ENCODE measurements around the gene OR8H1.

Gene OR8H1, protein sequence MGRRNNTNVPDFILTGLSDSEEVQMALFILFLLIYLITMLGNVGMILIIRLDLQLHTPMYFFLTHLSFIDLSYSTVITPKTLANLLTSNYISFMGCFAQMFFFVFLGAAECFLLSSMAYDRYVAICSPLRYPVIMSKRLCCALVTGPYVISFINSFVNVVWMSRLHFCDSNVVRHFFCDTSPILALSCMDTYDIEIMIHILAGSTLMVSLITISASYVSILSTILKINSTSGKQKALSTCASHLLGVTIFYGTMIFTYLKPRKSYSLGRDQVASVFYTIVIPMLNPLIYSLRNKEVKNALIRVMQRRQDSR

DNA sequence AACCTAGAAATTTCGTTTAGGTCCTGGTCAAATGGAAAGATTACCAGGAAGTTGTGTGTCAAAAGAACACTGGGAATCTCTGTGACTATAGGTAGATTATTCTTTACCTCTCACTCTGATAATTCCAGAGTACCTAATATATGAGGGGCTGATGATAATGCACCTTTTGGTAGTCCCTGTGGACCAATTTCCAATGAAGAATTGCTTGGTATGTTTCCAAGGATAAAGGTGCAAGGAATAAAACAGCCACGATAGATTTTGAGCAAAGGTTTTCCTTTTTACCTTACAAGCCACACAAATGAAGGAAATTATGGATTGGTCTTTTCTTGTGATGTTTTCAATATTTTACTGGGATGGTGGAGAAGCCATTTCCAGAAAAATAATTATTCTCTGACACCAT lies at the start of gene OR8H1:
Gene OR8H1, minus strand, starts transcription at position 101 of the 400 bp plus-strand sequence. CDS start 1,192 bp downstream, outside the sequence.
- DNase-seq: no peak

DNA sequence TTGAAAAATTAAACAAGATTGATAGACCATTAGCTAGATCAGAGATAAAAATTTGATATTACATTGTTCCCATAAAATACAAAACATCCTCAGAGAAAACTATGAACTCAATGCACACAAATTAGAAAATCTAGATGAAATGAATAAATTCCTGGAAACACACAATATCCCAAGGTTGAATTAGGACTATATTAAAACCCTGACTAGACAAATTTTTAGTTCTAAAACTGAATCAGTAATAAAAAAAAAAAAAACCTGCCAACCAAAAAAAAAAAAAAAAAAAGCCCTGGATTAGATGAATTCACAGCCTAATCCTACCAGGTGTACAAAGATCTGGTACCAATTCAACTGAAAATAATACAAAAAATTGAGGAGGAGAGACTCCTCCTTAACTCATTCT lies 48.2 kb upstream of the OR8H1 start:
- DNase-seq: no peak

DNA sequence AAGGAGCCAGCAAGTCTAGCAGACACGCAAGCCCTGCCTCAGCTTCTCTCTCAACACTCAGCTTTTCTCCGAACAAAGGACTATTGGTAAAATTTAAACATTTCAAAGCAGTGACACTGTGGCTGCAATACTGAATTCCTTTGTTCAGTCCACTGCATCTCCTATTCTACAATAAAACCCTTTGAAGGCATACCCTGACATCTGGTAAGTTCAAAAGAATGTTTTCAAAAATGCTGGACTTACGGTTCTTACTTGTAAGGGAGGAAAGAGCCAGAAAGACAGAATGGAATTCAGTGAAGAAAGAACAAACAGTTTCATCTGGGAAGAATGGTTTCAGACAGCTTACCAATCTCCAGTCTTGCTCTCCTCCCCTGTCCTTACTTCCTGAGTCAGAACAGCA lies 41.1 kb upstream of the OR8H1 start:
- DNase-seq: no peak

GRCh38 chr11:56331861-56332491 lies 39.9 kb upstream of the OR8H1 start:
- DNase-seq: no peak

- no peak for DNase-seq
These were observed 22.8 kb upstream of the OR8H1 start, which contains the start of gene OR8K3 for GRCh38 chr11:56314844-56315243. Gene OR8K3, plus strand, starts transcription at chr11:56315144. Its CDS starts 3,163 bp downstream, at chr11:56318307.

- DNase-seq: no peak
These were observed 15.8 kb upstream of the OR8H1 start for GRCh38 chr11:56307836-56308235.

DNA sequence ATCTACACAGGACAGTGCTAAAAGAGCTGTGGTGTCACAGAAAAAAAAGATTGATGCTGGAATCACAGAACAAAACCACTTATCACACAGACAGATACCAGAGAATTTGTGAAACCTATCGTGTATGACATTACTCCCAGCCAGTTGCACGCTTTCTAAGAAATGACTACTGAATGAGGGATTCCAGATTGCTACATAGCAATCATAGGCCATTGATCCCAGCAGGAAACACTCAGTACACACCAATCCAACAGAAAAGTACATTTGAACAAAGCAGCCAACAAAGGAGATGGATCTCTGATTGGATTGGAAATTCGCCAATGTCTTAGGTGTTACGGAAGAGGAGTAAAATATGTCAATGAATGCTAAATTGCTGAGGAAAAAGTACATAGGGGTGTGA lies 4.8 kb upstream of the OR8H1 start:
- no peak for DNase-seq

DNA sequence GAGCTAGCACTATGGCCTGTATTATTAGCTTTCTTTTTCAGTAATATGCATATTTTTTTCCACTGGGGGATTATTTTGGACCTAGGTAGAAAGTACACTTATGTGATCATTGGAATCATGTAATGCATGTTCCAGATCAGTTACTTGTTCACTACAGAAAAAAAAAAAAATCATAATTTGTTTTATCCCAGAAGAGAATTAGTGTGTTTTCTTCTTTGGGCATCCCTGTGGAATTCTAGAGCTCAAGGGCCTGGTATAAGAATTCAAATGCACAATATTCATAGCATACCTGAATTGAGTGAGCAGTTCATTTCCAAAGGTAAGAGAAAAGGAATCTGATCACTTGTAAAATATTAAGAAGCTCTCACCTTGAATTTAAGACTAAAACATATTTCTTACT lies 18.2 kb downstream of the OR8H1 start, which contains the start of gene OR5T1:
Gene OR5T1, plus strand, starts transcription at position 301 of the 400 bp plus-strand sequence. CDS start 1,485 bp downstream, outside the sequence.
- DNase-seq: no peak

DNA sequence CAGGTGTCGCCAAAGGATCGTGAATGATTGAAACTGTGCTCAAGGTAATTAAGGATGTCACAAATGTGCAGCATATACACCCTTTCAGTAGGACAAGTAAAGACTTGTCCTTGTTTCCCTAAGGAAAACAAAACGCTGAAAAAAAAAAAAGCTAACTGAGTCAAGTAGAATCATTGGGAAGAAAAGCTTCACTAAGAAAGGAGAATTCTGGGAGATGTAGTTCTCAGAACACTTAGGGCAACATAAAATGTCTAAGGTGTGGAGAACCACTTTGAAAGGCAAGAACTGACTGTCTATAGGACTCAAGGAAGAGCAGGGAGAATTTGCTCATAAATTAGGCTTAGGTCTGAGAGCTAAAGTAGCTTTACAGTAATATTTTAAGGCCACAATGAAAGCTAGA lies 21.0 kb downstream of the OR8H1 start:
- no peak for DNase-seq

DNA sequence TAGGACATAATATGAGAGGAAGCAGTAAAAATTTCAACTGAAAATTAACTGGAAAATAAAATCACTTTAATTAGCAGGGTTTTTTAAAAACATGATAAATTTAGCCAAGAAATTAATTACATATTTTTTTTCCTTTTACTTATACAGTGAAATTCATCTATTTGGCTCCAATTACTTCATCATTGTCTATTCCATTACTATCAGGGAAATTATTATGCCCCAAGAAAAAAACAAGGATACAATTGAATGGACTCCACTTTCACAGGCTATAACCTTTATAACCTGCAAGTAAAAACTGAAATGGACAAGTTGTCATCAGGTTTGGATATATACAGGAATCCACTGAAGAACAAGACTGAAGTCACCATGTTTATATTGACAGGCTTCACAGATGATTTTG lies 40.1 kb downstream of the OR8H1 start, which contains the start of gene OR5T3:
Gene OR5T3, plus strand, starts transcription at position 301 of the 400 bp plus-strand sequence. Its CDS starts 0 bp downstream, at position 301.
- DNase-seq: no peak
